K562 (cell line): ENCODE data around the gene MS4A7. TPM values are rescaled to one million over a fixed set of nuclear protein-coding genes. Genes with fewer than 3 reads are reported as not detected.

Experiments used
- ATAC-seq: fragments of 200-7000 bp; cut with Tn5 transposase; 3 replicates; pipeline ENCODE4 v1.9.1; 2020; ENCODE audit warnings: moderate library complexity
- BruUV-seq: library from RNA; stranded (reverse); fragments of 400-500 nt; replicated peaks from 2 replicates; lab custom pipeline; 2021; lab: Mats Ljungman, UMichigan
- CTCF ChIA-PET: fragments of 300-600 bp; formaldehyde crosslinking; extraction: SDS; loops from one replicate; lab custom pipeline; 2021; ENCODE audit warnings: low intra/inter-chr PET ratio; lab: Yijun Ruan, JAX
- POLR2A ChIA-PET: fragments of 300-600, 350-650 bp; sonication (Branson Sonifier 250); formaldehyde crosslinking; extraction: SDS; loops from one replicate; lab custom pipeline; 2021; ENCODE audit warnings: antibody characterized with exemption, inconsistent platforms; lab: Yijun Ruan, JAX
- DNase-seq, 4 experiments: peaks; one replicate each; pipeline versions ENCODE4 v3.0.0 to v3.0.0-alpha.2; 2011 to 2018; ENCODE audit warnings: low spot score in 3 of 4, mixed read lengths in 3 of 4; ENCODE audit errors: extremely low read depth in 1 of 4
- FAIRE-seq: peaks from 2 replicates; lab custom pipeline; 2011; peaks lifted over from hg19 to GRCh38; lab: Jason Lieb, UNC
- H2AFZ ChIP-seq: 2 replicates; pipeline ENCODE4 v1.6.0; 2011; ENCODE audit warnings: low read depth, low read length, control low read depth, inconsistent platforms
- H3K27ac ChIP-seq: fragments of 200-600 bp; 3 replicates; pipeline ENCODE4 v1.8.0; 2011; ENCODE audit warnings: low read depth, mild to moderate bottlenecking, control low read depth, inconsistent platforms, low read length, moderate library complexity, mixed read lengths; ENCODE audit errors: extremely low read depth
- H3K27me3 ChIP-seq, 2 experiments: fragments of 300-600 bp in 1 of 2; 2 replicates in 1 of 2; 3 replicates in 1 of 2; pipeline versions ENCODE4 v1.6.0 to v1.8.0; 2011; ENCODE audit warnings: inconsistent platforms in 2 of 2, low read length in 2 of 2, mild to moderate bottlenecking in 1 of 2, mixed read lengths in 1 of 2, moderate library complexity in 1 of 2; ENCODE audit not compliant: control insufficient read depth in 2 of 2, insufficient read depth in 2 of 2
- H3K36me3 ChIP-seq: fragments of 300-600 bp; 3 replicates; pipeline ENCODE4 v1.8.0; 2011; ENCODE audit warnings: mild to moderate bottlenecking, low read length, inconsistent platforms; ENCODE audit not compliant: control insufficient read depth, insufficient read depth
- H3K4me1 ChIP-seq, 2 experiments: fragments of 200-600 bp in 1 of 2; replicated peaks in 1 of 2; 2 replicates in 1 of 2; 3 replicates in 1 of 2; pipeline versions ENCODE4 v1.5.1 to v1.8.0; 2011; ENCODE audit warnings: inconsistent platforms in 2 of 2, low read length in 2 of 2, mild to moderate bottlenecking in 1 of 2, mixed read lengths in 1 of 2, moderate library complexity in 1 of 2; ENCODE audit not compliant: control insufficient read depth in 2 of 2, insufficient read depth in 2 of 2
- H3K4me2 ChIP-seq: 2 replicates; pipeline ENCODE4 v1.6.1; 2011; ENCODE audit warnings: low read length, control low read depth, inconsistent platforms, mixed read lengths; ENCODE audit not compliant: insufficient read depth
- H3K4me3 ChIP-seq: fragments of 200-600 bp; sonication (generic), shearing (Covaris generic); 2 replicates; pipeline ENCODE4 v1.5.1; 2016; ENCODE audit warnings: control low read depth, inconsistent platforms
- H3K79me2 ChIP-seq: fragments of 200-600 bp; 3 replicates; pipeline ENCODE4 v1.8.0; 2011; ENCODE audit warnings: low read length, inconsistent platforms; ENCODE audit not compliant: control insufficient read depth, insufficient read depth
- H3K9ac ChIP-seq, 2 experiments: 2 replicates each; pipeline versions ENCODE4 v1.6.0 to v1.6.1; 2011; ENCODE audit warnings: low read depth in 2 of 2, low read length in 2 of 2, control low read depth in 1 of 2, inconsistent platforms in 1 of 2, mild to moderate bottlenecking in 1 of 2, mixed read lengths in 1 of 2; ENCODE audit not compliant: insufficient read depth in 1 of 2
- H3K9me1 ChIP-seq: one replicate; pipeline ENCODE4 v1.6.0; 2011; ENCODE audit warnings: inconsistent platforms, mild to moderate bottlenecking, low read length, moderate library complexity; ENCODE audit not compliant: control insufficient read depth, insufficient read depth
- H3K9me3 ChIP-seq: replicated peaks from 2 replicates; pipeline ENCODE4 v1.5.1; 2011; ENCODE audit warnings: low read depth, low read length, inconsistent platforms; ENCODE audit not compliant: control insufficient read depth, insufficient read depth
- H4K20me1 ChIP-seq: replicated peaks from 2 replicates; pipeline ENCODE4 v1.6.1; 2011; ENCODE audit warnings: low read length, inconsistent platforms, mixed read lengths; ENCODE audit not compliant: control insufficient read depth, insufficient read depth
- BCL6 ChIP-seq: fragments of 250-450 bp; sonication (Bioruptor Pico); IDR thresholded peaks from 2 replicates; pipeline ENCODE4 v1.4.0; 2020
- ESRRB ChIP-seq: fragments of 250-450 bp; sonication (Bioruptor Pico); IDR thresholded peaks from 2 replicates; pipeline ENCODE4 v1.5.0; 2020; ENCODE audit warnings: mild to moderate bottlenecking, moderate library complexity, borderline replicate concordance
- HMGN3 ChIP-seq: IDR thresholded peaks from 2 replicates; pipeline ENCODE4 v1.6.1; 2011; ENCODE audit warnings: borderline replicate concordance, low read depth, mild to moderate bottlenecking, mixed read lengths, low read length; ENCODE audit not compliant: insufficient read length; ENCODE audit errors: extremely low read depth
- NBN ChIP-seq: fragments of 450-650 bp; IDR thresholded peaks from 2 replicates; pipeline ENCODE4 v1.6.1; 2016; ENCODE audit warnings: low read depth, mild to moderate bottlenecking
- RBM39 ChIP-seq: fragments of 200-400 bp; formaldehyde crosslinking; optimal IDR thresholded peaks from 2 replicates; pipeline ENCODE3; 2018; ENCODE audit warnings: low read depth, low read length
- ZNF778 ChIP-seq: fragments of 450-650 bp; formaldehyde crosslinking; IDR thresholded peaks from 2 replicates; pipeline ENCODE4 v1.4.0; 2020; ENCODE audit warnings: mild to moderate bottlenecking, moderate library complexity
- WGBS: fragments of 100-300 bp; shearing (Covaris generic); methylation state at CpG from one replicate; pipeline ENCODE4 v1.1.6; 2016; ENCODE audit warnings: low coverage, mixed read lengths; ENCODE audit not compliant: insufficient coverage; ENCODE audit errors: missing lambda C conversion rate; 5-methylcytosine and 5-hydroxymethylcytosine counted together
- in situ Hi-C: fragments of 300-500 bp; cut with MboI; formaldehyde crosslinking; loops from 4 replicates; pipeline ENCODE4 v1.15.0; 2018; ENCODE audit warnings: inconsistent platforms, mixed read lengths
- intact Hi-C: fragments of 100-400 bp; cut with micrococcal nuclease; formaldehyde crosslinking; loops from 2 replicates; pipeline ENCODE4 v1.14.2; 2022
- polyA plus RNA-seq, 8 experiments: library from polyadenylated mRNA; depleted of rRNA in 4 of 8; stranded (reverse) in 5 of 8; unstranded in 3 of 8; fragments of >200 nt; fragmentation: Nextera tagmentation in 2 of 8; fragmentation: Illumina TruSeq in 1 of 8; extraction: Ambion mirVana in 2 of 8; extraction: Trizol in 1 of 8; gene quantifications; 2 replicates each; pipeline versions ENCODE4 v1.2.1 to v1.2.3, GENCODE V29; 2011 to 2014; ENCODE audit warnings: inconsistent platforms in 1 of 8, missing spikeins in 1 of 8
- total RNA-seq, 7 experiments: library from RNA; depleted of rRNA in 6 of 7; stranded (reverse); fragments of >200 nt in 6 of 7; fragmentation: Illumina TruSeq in 2 of 7; extraction: Trizol in 2 of 7; gene quantifications; 2 replicates each; pipeline versions ENCODE4 v1.2.1 to v1.2.3, GENCODE V29; 2011 to 2021; ENCODE audit warnings: low replicate concordance in 1 of 7
- TF ChIP-seq, protein P1 (sequence below), 2 experiments: fragments of 450-650 bp; IDR thresholded peaks; 2 replicates each; pipeline ENCODE4 v1.6.1; 2016; ENCODE audit warnings: mild to moderate bottlenecking in 2 of 2, borderline replicate concordance in 1 of 2, low read depth in 1 of 2, moderate library complexity in 1 of 2
- TF ChIP-seq, protein P2 (sequence below): sonication (generic); formaldehyde crosslinking; IDR thresholded peaks from 2 replicates; pipeline ENCODE4 v1.8.0; 2022; ENCODE audit warnings: mild to moderate bottlenecking, missing genetic modification reagents

Gene MS4A7
- total and polyA plus RNA-seq, 9 of the 15 experiments (the other 6 are each of a cell fraction or from before 2014, with no cell fraction given): not detected

DNA sequence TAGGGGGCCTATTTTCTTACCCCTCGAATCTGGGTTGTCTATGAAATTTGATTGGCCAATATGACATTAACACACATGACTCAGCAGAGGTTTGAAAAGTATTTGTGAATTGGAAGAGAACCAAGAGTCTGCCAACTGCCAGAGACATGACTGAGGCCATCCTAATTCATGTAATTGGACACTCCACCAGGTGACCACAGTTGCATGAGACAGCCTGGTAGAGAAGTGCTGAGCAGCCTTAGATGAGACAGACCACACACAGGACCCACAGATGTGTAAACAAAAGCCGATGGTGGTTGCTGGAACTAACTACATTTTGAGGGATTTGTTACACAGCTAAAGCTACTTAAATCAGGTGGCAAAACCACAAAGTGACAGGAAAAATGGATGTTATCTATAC, 50.2 kb downstream of the MS4A7 start:
- ChIA-PET CTCF (no interaction called here), POLR2A (no interaction called here)
- H3K9me1 ChIP-seq: no peaks in the 10 kb centered on the region
- no peak overlapping the region for H3K27ac ChIP-seq
- H3K79me2 ChIP-seq: no peaks in the 10 kb centered on the region
- H3K4me1 ChIP-seq: no peaks in the 10 kb centered on the region; a peak in 1 of 5 replicates
- no peaks in the 10 kb centered on the region for H4K20me1 ChIP-seq
- H3K9me3 ChIP-seq: no peaks in the 10 kb centered on the region
- H3K9ac ChIP-seq: no peak overlapping the region
- TF ChIP-seq NBN (no peak), ZNF778 (CRISPR knock-in tag) (no peak), RBM39 (no peak), HMGN3 (no peak), ESRRB (CRISPR knock-in tag) (no peak), BCL6 (no peak)
- TF ChIP-seq, protein P1, sequence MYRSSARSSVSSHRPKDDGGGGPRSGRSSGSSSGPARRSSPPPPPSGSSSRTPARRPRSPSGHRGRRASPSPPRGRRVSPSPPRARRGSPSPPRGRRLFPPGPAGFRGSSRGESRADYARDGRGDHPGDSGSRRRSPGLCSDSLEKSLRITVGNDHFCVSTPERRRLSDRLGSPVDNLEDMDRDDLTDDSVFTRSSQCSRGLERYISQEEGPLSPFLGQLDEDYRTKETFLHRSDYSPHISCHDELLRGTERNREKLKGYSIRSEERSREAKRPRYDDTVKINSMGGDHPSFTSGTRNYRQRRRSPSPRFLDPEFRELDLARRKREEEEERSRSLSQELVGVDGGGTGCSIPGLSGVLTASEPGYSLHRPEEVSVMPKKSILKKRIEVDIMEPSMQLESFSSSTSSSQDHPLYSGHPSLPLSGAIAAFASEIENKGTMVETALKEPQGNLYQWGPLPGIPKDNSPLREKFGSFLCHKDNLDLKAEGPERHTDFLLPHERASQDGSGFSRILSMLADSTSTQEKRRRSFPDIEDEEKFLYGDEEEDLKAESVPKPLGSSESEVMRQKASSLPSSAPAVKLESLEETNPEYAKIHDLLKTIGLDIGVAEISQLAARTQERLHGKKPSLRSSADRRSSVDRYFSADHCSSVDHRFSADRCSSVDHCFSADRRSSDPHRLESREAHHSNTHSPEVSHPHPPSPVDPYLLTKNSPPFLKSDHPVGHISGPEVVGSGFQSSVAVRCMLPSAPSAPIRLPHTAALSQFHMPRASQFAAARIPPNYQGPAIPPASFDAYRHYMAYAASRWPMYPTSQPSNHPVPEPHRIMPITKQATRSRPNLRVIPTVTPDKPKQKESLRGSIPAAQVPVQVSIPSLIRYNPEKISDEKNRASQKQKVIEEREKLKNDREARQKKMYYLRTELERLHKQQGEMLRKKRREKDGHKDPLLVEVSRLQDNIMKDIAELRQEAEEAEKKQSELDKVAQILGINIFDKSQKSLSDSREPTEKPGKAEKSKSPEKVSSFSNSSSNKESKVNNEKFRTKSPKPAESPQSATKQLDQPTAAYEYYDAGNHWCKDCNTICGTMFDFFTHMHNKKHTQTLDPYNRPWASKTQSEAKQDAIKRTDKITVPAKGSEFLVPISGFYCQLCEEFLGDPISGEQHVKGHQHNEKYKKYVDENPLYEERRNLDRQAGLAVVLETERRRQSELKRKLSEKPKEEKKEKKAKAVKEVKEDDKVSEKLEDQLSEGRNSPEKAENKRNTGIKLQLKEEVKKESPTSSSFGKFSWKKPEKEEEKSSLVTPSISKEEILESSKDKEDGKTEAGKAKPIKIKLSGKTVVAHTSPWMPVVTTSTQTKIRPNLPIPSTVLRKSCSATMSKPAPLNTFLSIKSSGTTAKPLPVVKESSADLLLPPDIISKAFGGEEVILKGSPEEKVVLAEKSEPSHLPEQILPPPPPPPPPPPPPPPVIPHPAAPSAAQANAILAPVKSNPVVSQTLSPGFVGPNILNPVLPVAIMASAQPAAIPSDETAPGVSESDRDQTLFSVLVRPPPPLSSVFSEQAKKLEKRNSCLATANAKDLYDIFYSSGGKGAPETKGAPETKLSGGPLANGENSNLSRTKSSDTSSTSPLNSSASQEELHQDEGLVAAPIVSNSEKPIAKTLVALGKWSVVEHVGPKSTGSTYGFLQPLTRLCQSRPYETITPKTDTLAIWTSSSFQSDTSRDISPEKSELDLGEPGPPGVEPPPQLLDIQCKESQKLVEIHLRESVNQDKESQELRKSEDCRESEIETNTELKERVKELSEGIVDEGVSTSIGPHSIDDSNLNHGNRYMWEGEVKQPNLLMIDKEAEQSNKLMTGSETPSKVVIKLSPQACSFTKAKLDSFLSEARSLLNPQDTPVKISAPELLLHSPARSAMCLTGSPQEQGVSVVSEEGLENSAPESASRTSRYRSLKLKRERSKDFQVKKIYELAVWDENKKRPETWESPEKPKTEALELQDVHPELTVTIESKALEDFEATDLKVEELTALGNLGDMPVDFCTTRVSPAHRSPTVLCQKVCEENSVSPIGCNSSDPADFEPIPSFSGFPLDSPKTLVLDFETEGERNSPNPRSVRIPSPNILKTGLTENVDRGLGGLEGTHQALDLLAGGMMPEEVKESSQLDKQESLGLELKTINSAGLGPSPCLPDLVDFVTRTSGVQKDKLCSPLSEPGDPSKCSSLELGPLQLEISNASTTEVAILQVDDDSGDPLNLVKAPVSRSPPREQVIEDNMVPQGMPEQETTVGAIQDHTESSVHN (IDR thresholded peaks at IDR 0.05; ENCODE audit: borderline replicate concordance in 1 of 2, low read depth in 1 of 2): no peak
- TF ChIP-seq, protein P2, sequence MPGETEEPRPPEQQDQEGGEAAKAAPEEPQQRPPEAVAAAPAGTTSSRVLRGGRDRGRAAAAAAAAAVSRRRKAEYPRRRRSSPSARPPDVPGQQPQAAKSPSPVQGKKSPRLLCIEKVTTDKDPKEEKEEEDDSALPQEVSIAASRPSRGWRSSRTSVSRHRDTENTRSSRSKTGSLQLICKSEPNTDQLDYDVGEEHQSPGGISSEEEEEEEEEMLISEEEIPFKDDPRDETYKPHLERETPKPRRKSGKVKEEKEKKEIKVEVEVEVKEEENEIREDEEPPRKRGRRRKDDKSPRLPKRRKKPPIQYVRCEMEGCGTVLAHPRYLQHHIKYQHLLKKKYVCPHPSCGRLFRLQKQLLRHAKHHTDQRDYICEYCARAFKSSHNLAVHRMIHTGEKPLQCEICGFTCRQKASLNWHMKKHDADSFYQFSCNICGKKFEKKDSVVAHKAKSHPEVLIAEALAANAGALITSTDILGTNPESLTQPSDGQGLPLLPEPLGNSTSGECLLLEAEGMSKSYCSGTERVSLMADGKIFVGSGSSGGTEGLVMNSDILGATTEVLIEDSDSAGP (CRISPR knock-in tag): no peak
- no TSS peak for BruUV-seq
- in situ Hi-C loops (no loop called here), intact Hi-C loops (no loop called here)
- no peaks in the 10 kb centered on the region for H3K27me3 ChIP-seq
- no peak for DNase-seq
- H3K36me3 ChIP-seq: no peaks in the 10 kb centered on the region
- FAIRE-seq: no peak
- no peak for ATAC-seq
- H3K4me2 ChIP-seq: no peak overlapping the region
- 0% methylated on average over 2 of the region's 2 CpGs for WGBS
- no peak overlapping the region for H3K4me3 ChIP-seq
- no peak overlapping the region for H2AFZ ChIP-seq
